IPS DF 6.9 (cell line): ENCODE results near the gene PEPD.

ENCODE experiments used
- DNase-seq: peaks from one replicate; pipeline ENCODE4 v3.0.0-alpha.2; 2013; ENCODE audit warnings: low read depth, low spot score
- H3K27ac ChIP-seq: one replicate; pipeline ENCODE4 v1.5.1; 2013; ENCODE audit warnings: low read length, control low read depth
- H3K27me3 ChIP-seq: 2 replicates; pipeline ENCODE4 v1.6.1; 2013; ENCODE audit warnings: mild to moderate bottlenecking, low read length; ENCODE audit not compliant: control insufficient read depth, insufficient read depth
- H3K36me3 ChIP-seq: 2 replicates; pipeline ENCODE4 v1.6.1; 2013; ENCODE audit warnings: low read length; ENCODE audit not compliant: control insufficient read depth, insufficient read depth
- H3K4me1 ChIP-seq: 2 replicates; pipeline ENCODE4 v1.6.1; 2013; ENCODE audit warnings: low read length; ENCODE audit not compliant: control insufficient read depth, insufficient read depth
- H3K4me3 ChIP-seq: 2 replicates; pipeline ENCODE4 v1.5.1; 2013; ENCODE audit warnings: mild to moderate bottlenecking, low read length
- H3K9me3 ChIP-seq: 2 replicates; pipeline ENCODE4 v1.6.1; 2013; ENCODE audit warnings: low read length, inconsistent platforms; ENCODE audit not compliant: control insufficient read depth, insufficient read depth
- WGBS: extraction: QIAGEN DNeasy Blood & Tissue Kit; methylation state at CpG from one replicate; pipeline ENCODE4 v1.1.7; 2013; ENCODE audit warnings: mixed read lengths, missing lambda C conversion rate; ENCODE audit not compliant: insufficient read length, insufficient coverage; 5-methylcytosine and 5-hydroxymethylcytosine counted together

Gene PEPD

GRCh38 chr19:33449799-33450198 lies 71.8 kb downstream of the PEPD start:
- no peaks in the 10 kb centered on the region for H3K27me3 ChIP-seq
- no peak overlapping the region for H3K27ac ChIP-seq
- no peak for DNase-seq
- WGBS, result no CpG with 5 or more reads among the region's 6 CpGs
- H3K9me3 ChIP-seq, result no peaks in the 10 kb centered on the region
- no peaks in the 10 kb centered on the region for H3K4me1 ChIP-seq
- no peak overlapping the region for H3K4me3 ChIP-seq
- no peaks in the 10 kb centered on the region for H3K36me3 ChIP-seq

- no peaks in the 10 kb centered on the region for H3K27me3 ChIP-seq
- no peak for DNase-seq
- H3K9me3 ChIP-seq, result no peaks in the 10 kb centered on the region
- peaks cover 4% of the 10 kb centered on the region; the same call in 1 of the 2 replicates for H3K36me3 ChIP-seq
- no peak overlapping the region for H3K27ac ChIP-seq
- H3K4me1 ChIP-seq, result no peaks in the 10 kb centered on the region
- no CpG with 5 or more reads among the region's 9 CpGs for WGBS
- H3K4me3 ChIP-seq, result no peak overlapping the region
Measured at GRCh38 chr19:33448159-33448516, 73.5 kb downstream of the PEPD start.

DNA sequence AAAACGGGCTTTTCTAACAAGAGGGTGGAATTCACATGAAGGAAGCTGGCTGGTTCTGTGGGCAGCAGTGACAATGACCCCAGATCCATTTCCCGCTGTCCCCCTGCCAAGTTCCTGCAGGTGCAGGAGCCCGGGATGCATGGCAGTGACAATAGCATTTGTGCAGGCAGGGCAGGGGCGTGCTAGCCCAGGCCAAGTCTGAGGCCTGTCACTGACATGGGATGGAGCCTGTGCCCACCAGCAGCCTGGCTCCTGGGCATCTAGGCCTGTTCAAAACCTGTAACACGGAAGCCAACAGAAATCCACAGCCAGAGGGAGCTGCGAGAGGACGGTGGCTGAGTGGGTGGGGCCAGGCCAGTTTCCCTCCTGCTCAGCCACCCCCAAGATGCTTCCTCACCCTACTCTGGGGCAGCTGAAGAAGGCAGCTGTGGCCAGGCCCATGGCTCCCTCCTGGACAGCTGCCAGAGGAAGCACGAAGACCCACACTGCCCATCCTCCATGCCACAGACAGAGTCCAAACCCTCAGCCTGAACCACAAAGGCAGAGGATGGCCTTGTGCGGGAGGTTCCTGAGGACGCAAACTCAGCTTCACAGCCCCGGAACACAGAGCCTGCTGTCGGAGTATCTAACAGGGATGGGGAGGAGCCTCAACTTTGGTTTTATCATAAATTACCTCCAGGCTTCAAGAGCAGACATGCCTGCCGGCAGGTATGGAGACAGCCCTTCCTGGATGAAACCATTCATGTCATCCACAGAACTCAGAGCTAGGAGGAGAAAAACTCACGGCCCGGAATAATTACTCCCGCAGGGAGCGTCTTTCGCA lies 74.0 kb downstream of the PEPD start:
- Histone ChIP-seq H3K9me3 (no peaks in the 10 kb centered on the region), H3K4me1 (no peaks in the 10 kb centered on the region), H3K4me3 (no peak overlapping the region), H3K27ac (no peak overlapping the region), H3K27me3 (no peaks in the 10 kb centered on the region), H3K36me3 (peaks cover 4% of the 10 kb centered on the region; the same call in 1 of the 2 replicates)
- WGBS, result no CpG with 5 or more reads among the region's 18 CpGs
- DNase-seq, result no peak

DNA sequence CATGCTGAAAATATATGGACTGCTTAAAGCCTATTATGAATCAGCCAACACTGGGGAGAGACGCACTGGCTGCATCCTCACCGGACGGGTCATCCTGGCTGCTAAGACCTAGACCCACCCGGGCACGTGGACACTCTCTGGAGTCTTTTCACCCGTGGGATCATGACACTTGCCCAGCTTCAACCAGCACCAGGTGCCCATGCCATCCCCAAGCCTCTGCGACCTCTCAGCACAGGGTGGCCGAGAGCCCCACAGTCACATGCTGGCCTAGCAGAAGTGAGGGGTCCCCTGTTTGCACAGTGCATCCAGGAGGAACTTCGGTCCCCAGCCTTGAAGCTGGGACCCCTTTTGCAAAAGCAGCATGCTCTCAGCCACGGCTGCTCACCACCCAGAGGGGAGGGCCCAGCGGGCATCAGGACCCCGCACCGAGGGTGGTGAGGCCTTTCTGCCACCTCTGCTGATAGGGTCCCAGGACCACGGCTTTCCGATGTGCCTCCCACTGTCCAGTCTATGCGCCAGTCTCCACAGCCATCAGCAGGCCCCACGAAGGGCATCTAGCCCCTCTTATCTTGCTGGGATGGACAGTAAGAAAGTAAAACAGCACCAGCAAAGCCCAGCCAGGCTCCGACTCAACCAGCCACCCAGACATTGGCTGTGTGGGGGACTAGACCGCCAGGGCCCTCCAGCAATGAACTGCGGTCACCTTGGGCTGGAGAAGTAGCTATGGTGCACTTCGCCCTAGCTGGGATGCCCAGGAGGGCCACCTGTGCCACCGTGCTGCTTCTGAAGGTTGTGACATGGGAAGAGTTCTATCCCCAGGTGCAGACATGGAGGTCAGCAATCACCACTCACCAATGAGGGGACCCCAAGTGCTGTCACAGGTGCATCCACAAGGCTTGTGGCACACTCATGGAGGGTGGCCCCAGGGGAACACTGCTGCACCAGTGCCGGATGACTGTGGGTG lies 75.0 kb downstream of the PEPD start:
- WGBS, result no CpG with 5 or more reads among the region's 23 CpGs
- Histone ChIP-seq H3K36me3 (peaks cover 4% of the 10 kb centered on the region; the same call in 1 of the 2 replicates), H3K27me3 (no peaks in the 10 kb centered on the region), H3K4me3 (no peak overlapping the region), H3K4me1 (no peaks in the 10 kb centered on the region), H3K27ac (no peak overlapping the region), H3K9me3 (no peaks in the 10 kb centered on the region)
- DNase-seq, result no peak

- WGBS, result no CpG with 5 or more reads among the region's 17 CpGs
- no peaks in the 10 kb centered on the region for H3K27me3 ChIP-seq
- no peak for DNase-seq
- no peaks in the 10 kb centered on the region for H3K9me3 ChIP-seq
- no peak overlapping the region for H3K4me3 ChIP-seq
- peaks cover 4% of the 10 kb centered on the region; the same call in 1 of the 2 replicates for H3K36me3 ChIP-seq
- no peaks in the 10 kb centered on the region for H3K4me1 ChIP-seq
- no peak overlapping the region for H3K27ac ChIP-seq
Measured at GRCh38 chr19:33445442-33446329, 75.9 kb downstream of the PEPD start.

GRCh38 chr19:33444562-33445441 lies 76.8 kb downstream of the PEPD start:
- H3K27ac ChIP-seq, result no peak overlapping the region

DNA sequence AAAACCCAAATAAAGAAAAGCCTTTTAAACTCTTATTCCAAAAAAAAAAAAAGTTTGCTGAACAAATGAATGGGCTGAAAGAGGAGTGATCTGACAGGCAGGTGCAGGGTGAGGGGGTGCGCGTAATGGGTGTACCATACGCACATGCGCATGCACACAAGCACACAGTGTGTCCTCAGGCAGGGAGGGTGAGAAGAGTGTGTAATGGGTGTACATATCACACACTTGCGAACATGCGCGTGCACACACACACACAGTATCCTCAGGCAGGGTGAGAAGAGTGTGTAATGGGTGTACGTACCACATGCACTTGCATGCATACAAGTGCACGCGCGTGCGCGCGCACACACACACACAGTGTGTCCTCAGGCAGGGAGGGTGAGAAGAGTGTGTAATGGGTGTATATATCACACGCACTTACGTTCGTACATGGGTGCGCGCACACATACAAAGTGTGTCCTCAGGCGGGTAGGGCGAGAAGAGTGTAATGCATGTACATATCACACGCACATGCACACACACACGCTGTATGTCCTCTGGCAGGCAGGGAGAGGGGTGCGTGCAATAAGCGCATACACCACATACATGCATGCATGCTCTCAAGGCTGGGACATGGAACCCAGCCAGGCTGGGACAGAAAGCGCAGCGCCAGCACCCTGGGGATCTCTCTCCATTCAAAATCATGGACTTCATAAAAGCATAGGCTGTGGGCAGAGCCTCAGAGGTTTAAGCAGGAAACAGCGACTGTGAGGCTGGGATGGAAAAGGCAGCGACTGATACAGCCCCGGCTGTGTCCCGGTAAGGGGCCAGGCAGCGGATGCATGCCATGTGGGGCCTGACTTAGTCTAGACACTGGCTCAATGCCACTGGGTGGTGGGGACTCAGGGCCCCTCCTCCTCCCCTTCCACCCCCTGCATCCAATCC lies 77.7 kb downstream of the PEPD start:
- no peak for DNase-seq
- H3K4me1 ChIP-seq, result no peaks in the 10 kb centered on the region
- no peaks in the 10 kb centered on the region for H3K9me3 ChIP-seq
- H3K27ac ChIP-seq, result no peak overlapping the region
- H3K27me3 ChIP-seq, result no peaks in the 10 kb centered on the region
- no CpG with 5 or more reads among the region's 32 CpGs for WGBS
- H3K36me3 ChIP-seq, result peaks cover 4% of the 10 kb centered on the region; the same call in 1 of the 2 replicates
- H3K4me3 ChIP-seq, result no peak overlapping the region

More at GRCh38 chr19:33444562-33445441, 76.8 kb downstream of the PEPD start:
- Histone ChIP-seq H3K9me3 (no peaks in the 10 kb centered on the region), H3K27me3 (no peaks in the 10 kb centered on the region), H3K4me1 (no peaks in the 10 kb centered on the region), H3K36me3 (peaks cover 4% of the 10 kb centered on the region; the same call in 1 of the 2 replicates), H3K4me3 (no peak overlapping the region)
- no CpG with 5 or more reads among the region's 12 CpGs for WGBS
- no peak for DNase-seq

DNA sequence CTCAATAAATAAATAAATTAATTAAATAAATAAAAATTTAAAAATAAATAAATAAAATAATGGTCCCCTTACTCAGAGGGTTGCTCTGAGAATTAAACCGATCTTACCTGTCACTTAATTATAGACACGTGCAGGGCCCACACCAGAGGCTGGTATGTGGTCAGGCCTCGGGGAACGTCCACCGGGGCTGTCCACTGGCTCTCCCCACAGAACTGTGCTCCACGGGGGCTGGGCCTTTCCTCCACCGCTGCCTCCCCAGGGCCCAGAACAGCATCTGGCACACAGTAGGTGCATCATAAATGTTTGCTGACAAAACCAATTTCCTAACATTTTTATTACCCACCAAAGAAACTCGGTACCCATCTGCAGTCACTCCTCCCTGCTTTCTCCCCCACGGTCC lies 78.9 kb downstream of the PEPD start:
- no peak for DNase-seq
- peaks cover 4% of the 10 kb centered on the region; the same call in 1 of the 2 replicates for H3K36me3 ChIP-seq
- H3K4me1 ChIP-seq, result no peaks in the 10 kb centered on the region
- no peak overlapping the region for H3K4me3 ChIP-seq
- no CpG with 5 or more reads among the region's 9 CpGs for WGBS
- no peaks in the 10 kb centered on the region for H3K27me3 ChIP-seq
- H3K9me3 ChIP-seq, result no peaks in the 10 kb centered on the region
- H3K27ac ChIP-seq, result no peak overlapping the region
